SK-N-MC (cell line): ENCODE data around the gene MTREX.

Experiments
- DNase-seq: peaks from one replicate; pipeline ENCODE4 v3.0.0-alpha.2; 2011; ENCODE audit warnings: low read depth, low spot score
- H3K27ac ChIP-seq: fragments of 200-600 bp; sonication (generic); 2 replicates; pipeline ENCODE4 v1.5.1; 2016; ENCODE audit warnings: mixed run types
- H3K36me3 ChIP-seq: fragments of 200-600 bp; sonication (generic); 2 replicates; pipeline ENCODE4 v1.6.1; 2017; ENCODE audit warnings: antibody characterized with exemption, low read length, mixed read lengths; ENCODE audit not compliant: insufficient read depth
- H3K4me3 ChIP-seq: fragments of 200-600 bp; sonication (generic); 2 replicates; pipeline ENCODE4 v1.5.1; 2016
- H3K9ac ChIP-seq: fragments of 200-600 bp; sonication (generic); 2 replicates; pipeline ENCODE4 v1.8.0; 2017; ENCODE audit warnings: mixed run types, mixed read lengths; ENCODE audit not compliant: insufficient read length
- H3K9me3 ChIP-seq: fragments of 200-600 bp; sonication (generic); 2 replicates; pipeline ENCODE4 v1.6.1; 2017; ENCODE audit warnings: low read depth, mild to moderate bottlenecking, antibody characterized with exemption, low read length, moderate library complexity, mixed read lengths
- EZH2 ChIP-seq: fragments of 200-600 bp; sonication (generic); IDR thresholded peaks from one replicate; pipeline ENCODE4 v1.6.1; 2017; ENCODE audit warnings: antibody characterized with exemption
- FOXP2 ChIP-seq: optimal IDR thresholded peaks from 2 replicates; pipeline ENCODE3; 2011; ENCODE audit warnings: mild to moderate bottlenecking, moderate library complexity; ENCODE audit not compliant: insufficient read depth; ENCODE audit errors: extremely low read length, control extremely low read depth
- POLR2AphosphoS5 ChIP-seq: IDR thresholded peaks from 2 replicates; pipeline ENCODE4 v1.6.1; 2012; ENCODE audit warnings: mild to moderate bottlenecking, low read depth, low read length, borderline replicate concordance

Gene MTREX

DNA sequence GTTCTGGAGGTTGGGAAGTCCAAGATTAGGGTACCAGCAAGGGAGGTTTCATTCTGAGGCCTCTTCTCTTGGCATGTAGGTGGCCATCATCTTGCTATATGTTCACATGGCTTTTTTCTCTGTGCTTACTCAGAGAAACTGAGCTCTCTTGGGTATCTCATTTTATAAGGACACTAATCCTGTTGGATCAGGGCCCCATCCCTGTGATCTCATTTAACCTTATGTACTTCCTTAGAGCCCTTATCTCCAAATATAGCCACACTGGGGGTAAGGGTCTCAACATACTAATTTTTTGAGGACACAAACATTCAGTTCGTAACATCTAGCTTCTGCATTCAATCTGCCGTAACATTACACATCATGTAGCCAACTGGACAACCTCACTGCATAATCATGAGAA lies 6.9 kb upstream of the MTREX start:
- TF ChIP-seq POLR2AphosphoS5 = no peak
- no peak for TF ChIP-seq EZH2
- no peak for TF ChIP-seq FOXP2
- Histone ChIP-seq H3K9ac (no peak overlapping the region), H3K36me3 (peaks cover 66% of the 10 kb centered on the region), H3K4me3 (no peak overlapping the region), H3K27ac (no peak overlapping the region), H3K9me3 (peaks cover 6% of the 10 kb centered on the region; the same call in 1 of the 2 replicates)
- no peak for DNase-seq

- Histone ChIP-seq H3K27ac (peak overlapping the region; percentile 59), H3K9ac (no peak overlapping the region), H3K36me3 (peaks cover 42% of the 10 kb centered on the region), H3K4me3 (no peak overlapping the region), H3K9me3 (peaks cover 6% of the 10 kb centered on the region; the same call in 1 of the 2 replicates)
- DNase-seq = no peak
- TF ChIP-seq EZH2 = no peak
Observed at GRCh38 chr5:55303238-55303690, 4.5 kb upstream of the MTREX start.

DNA sequence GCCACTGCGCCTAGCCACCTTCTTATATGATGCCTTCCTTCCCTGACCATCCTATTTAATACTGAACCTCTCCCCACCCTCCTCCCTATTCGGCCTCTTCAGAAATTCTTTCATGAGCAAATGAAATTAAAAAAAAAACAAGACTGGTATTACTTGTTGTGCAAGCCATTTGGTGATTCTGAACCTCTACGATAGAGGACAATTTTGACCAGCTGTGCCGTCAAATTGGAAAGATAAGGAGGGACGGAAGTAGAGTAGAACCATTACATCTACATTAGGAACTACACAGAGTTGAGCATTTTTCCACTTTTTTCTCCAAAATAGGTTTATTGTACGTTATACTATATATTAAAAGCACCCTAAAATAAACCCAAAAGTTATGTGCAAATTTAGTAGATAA lies 3.2 kb upstream of the MTREX start:
- Histone ChIP-seq H3K4me3 (no peak overlapping the region), H3K27ac (no peak overlapping the region), H3K36me3 (peaks cover 42% of the 10 kb centered on the region), H3K9me3 (peaks cover 6% of the 10 kb centered on the region; the same call in 1 of the 2 replicates), H3K9ac (no peak overlapping the region)
- TF ChIP-seq POLR2AphosphoS5 = no peak
- no peak for TF ChIP-seq EZH2
- TF ChIP-seq FOXP2 = no peak
- no peak for DNase-seq

GRCh38 chr5:55305345-55305744 lies 2.4 kb upstream of the MTREX start:
- Histone ChIP-seq H3K36me3 (peaks cover 48% of the 10 kb centered on the region), H3K4me3 (peak overlapping the region; percentile 97), H3K9ac (peak overlapping the region; percentile 100), H3K9me3 (peaks cover 6% of the 10 kb centered on the region; the same call in 1 of the 2 replicates), H3K27ac (no peak overlapping the region)
- TF ChIP-seq EZH2 (no peak), POLR2AphosphoS5 (no peak), FOXP2 (no peak)
- DNase-seq = no peak

DNA sequence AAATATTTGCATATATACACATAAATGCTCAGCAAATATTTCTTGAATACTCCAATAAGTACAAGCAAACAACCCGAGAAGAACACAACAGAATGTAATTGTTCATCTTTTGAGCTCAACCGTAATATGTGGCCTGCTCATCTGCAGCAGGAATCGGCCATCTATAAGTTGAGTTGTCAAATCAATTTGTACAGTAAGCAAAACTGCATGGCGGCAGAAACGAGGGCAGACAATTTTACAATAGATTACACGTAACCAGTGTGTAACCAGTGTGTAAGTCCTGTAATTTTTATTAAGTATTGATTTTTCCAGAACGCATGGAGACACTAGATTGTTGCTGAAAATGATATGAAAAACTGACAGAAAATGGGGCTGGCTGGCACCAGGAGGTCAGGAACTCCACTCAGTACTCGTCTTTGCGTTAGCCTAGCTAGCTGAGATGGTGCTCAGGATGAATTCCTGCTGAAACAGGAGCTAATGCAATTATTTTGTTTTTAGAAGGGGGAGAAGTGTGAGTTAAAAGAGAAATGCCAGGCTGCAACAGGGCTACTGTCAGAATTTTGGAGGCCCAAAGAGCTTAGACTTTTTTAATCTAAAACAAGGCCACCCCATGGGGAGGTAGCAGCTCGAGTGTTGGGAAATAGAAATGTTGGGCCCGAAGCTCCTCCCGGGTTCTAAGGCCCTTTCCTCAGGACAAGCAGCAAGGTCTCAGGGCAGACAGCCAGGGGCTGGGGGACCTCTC lies 977 bp upstream of the MTREX start:
- no peak for DNase-seq
- H3K36me3 ChIP-seq = peaks cover 51% of the 10 kb centered on the region
- H3K9ac ChIP-seq = peak overlapping the region; percentile 100
- peaks cover 5% of the 10 kb centered on the region for H3K9me3 ChIP-seq
- H3K27ac ChIP-seq = peak overlapping the region; percentile 99
- TF ChIP-seq FOXP2 (no peak), POLR2AphosphoS5 (no peak), EZH2 (no peak)
- H3K4me3 ChIP-seq = peak overlapping the region; percentile 97

DNA sequence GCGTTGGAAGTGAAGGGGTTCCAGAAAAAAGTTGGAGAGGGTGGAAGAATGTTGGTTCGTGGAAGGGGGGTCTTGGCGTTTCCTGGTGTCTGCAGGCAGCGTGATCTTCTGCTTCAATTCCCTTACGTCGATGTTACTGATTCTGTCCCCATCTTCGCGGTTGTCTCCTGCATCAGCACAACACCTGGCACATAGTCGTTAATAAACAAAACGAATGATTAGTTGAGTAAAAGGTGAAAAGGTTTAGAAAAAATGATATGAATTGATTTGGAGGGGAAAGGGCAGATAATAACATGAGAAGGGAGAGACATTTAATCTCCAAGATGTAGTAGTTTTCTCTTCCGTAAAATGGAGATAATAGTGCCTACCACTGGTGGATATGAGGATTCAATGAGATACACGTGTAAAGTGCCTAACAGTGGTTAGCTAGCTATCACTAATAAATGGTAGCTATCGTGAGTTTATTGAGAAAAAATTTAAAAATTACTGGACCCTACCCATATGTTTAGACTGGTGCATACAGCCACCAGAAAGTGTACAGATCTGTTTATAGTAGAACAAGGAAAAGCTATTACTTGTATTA lies 556 bp downstream of the MTREX start:
- no peak for DNase-seq
- TF ChIP-seq POLR2AphosphoS5 (no peak), EZH2 (no peak), FOXP2 (no peak)
- peaks cover 49% of the 10 kb centered on the region for H3K36me3 ChIP-seq

GRCh38 chr5:55313870-55314617 lies 6.3 kb downstream of the MTREX start:
- Histone ChIP-seq H3K27ac (no peak overlapping the region), H3K36me3 (peaks cover 77% of the 10 kb centered on the region), H3K9me3 (peaks cover 23% of the 10 kb centered on the region), H3K4me3 (no peak overlapping the region), H3K9ac (no peak overlapping the region)
- TF ChIP-seq EZH2 = no peak
- TF ChIP-seq FOXP2 = no peak
- no peak for TF ChIP-seq POLR2AphosphoS5
- no peak for DNase-seq

More for the DNA sequence above, 556 bp downstream of the MTREX start:
- Histone ChIP-seq H3K4me3 (peak overlapping the region; percentile 97), H3K9ac (peak overlapping the region; percentile 100), H3K9me3 (peaks cover 7% of the 10 kb centered on the region), H3K27ac (peak overlapping the region; percentile 99)

- no peak for TF ChIP-seq FOXP2
- TF ChIP-seq EZH2 = no peak
- TF ChIP-seq POLR2AphosphoS5 = no peak
- DNase-seq = no peak
- Histone ChIP-seq H3K4me3 (no peak overlapping the region), H3K36me3 (peaks cover 58% of the 10 kb centered on the region), H3K27ac (no peak overlapping the region), H3K9ac (no peak overlapping the region), H3K9me3 (peaks cover 21% of the 10 kb centered on the region)
Observed at GRCh38 chr5:55316289-55316688, 8.5 kb downstream of the MTREX start.
